ENCODE results near the gene MACROD2. TPM values are rescaled to one million over a fixed set of nuclear protein-coding genes. Genes with fewer than 3 reads are reported as not detected.

MACROD2 gene
- total RNA-seq, 1 donor from 2014 or later, result 4.2 TPM

DNA sequence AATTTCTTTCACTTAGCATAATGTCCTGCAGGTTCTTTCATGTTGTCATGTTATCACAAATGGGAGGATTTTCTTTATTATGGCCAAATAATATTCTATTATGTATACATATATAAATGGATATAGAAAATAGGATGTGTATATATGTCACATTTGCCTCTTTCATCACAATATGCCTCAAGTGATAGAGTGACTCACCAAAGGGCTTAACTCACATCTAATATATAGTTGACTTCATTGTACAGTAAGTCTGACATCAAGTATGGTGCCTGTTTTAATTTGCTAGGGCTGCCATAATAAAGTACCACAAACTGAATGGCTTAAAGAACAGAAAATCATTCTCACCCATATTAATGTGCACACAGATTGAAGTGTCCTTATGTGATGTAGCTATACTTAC, 778.2 kb downstream of the MACROD2 start:
- DNase-seq (no peak), ATAC-seq (ENCODE audit: poor library complexity) (no peak)
- intact Hi-C loops (cut with DNase I), result no loop called here

- intact Hi-C loops (cut with DNase I), result no loop called here
- no peak for ATAC-seq (ENCODE audit: poor library complexity)
- DNase-seq, result no peak
Observed at GRCh38 chr20:14775778-14776177, 780.5 kb downstream of the MACROD2 start.

- no peak for ATAC-seq (ENCODE audit: poor library complexity)
- DNase-seq, result no peak
- intact Hi-C loops (cut with DNase I), result no loop called here
Observed at GRCh38 chr20:14777591-14777990, 782.3 kb downstream of the MACROD2 start.

DNA sequence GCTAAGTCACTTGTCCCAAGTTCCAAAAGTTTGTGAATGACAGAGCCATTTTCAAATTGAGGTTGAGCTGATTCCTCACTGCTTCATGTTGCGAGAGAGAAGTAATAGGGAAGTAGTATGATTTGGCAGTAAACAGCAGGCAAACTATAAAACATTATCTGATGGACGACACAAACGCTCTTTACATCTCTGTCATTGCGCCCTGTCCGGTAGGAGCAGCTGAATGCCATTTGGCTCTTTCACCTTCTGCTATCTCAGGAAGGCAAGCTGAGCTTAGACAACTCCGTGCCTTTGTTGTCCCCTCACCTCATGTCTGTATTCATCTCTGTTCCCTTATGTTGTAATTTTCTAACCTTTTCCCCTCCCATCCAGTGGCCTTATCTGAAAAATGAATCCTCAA, 782.8 kb downstream of the MACROD2 start:
- ATAC-seq (ENCODE audit: poor library complexity), result no peak
- DNase-seq, result no peak

DNA sequence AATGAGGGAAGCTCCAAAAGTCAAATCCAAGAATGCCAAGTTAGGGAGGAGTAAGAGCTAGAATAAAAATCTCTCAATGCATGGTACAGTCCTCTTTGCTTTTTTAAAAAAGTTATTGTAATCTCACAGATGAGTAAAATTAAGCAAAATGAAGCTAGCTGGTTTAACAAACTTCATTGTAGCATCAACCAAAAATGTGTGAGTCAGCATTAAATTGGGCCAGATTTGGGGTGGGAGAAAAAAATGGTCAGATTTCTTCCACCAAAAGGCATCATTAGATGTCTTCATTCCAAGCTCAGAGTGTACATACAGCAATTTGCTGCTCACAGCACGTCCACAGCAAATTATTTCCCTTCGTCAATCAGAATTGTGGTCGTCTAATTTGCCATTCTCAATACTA, 783.6 kb downstream of the MACROD2 start:
- intact Hi-C loops (cut with DNase I), result no loop called here
- ATAC-seq (ENCODE audit: poor library complexity), result no peak
- no peak for DNase-seq

More for the DNA sequence above, 782.8 kb downstream of the MACROD2 start:
- intact Hi-C loops (cut with DNase I), result no loop called here

DNA sequence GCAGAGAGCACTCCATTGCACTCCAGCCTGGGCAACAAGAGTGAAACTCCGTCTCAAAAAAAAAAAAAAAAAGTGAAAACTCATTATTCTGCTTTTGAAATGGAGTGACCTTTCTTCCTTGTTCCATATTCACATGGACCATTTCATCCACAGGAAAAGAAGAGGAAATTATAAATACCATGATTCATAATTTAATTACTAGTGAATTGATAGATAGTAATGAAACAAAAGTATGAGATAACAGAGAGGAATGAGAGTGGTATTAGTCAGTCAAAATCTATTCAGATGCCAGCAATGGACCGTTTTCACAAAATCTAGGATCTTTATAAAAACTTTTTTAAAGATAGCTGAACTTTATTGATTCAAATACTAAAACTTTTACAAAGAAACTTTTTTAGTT, 785.2 kb downstream of the MACROD2 start:
- ATAC-seq (ENCODE audit: poor library complexity), result no peak
- DNase-seq, result no peak
- intact Hi-C loops (cut with DNase I), result no loop called here

DNA sequence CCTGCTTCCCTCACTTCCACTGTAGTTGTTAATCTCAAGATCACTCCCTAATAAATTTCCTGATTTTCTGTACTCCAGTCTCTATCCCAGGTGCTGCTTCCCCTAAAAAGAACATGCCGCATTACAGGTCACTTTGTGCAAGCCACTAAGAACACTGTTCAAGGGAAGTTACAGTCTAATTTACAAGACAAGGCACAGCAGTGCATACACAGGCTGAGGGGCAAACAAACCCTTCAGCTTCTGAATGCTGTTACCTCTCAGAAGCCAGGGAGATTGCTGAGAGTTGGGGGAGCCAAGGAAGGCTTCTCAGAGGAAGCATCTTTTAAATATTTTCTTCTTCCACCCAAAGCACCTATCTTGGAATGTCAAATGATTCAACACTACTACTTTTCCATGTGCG, 787.4 kb downstream of the MACROD2 start:
- intact Hi-C loops (cut with DNase I), result no loop called here
- ATAC-seq (ENCODE audit: poor library complexity) (no peak), DNase-seq (no peak)

DNA sequence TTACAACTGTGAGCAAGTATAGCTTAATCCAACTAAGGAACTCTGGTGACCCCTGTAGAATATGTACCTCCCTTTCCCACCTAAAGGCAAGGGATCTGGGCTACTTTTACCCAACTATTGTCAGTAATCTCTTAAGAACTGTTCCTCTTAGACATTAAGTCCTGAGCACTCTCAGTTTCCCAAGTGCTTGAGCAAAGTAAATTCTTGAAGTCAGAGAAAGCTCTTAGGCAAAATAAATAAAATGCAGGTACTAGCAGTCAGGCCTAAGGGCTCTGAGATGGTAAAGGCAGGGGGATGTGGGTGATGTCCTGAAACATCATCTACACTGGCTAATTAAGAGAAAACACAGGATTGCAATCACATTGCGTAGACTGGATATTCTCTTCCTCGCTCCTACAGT, 788.5 kb downstream of the MACROD2 start:
- no peak for ATAC-seq (ENCODE audit: poor library complexity)
- intact Hi-C loops (cut with DNase I), result no loop called here
- no peak for DNase-seq

DNA sequence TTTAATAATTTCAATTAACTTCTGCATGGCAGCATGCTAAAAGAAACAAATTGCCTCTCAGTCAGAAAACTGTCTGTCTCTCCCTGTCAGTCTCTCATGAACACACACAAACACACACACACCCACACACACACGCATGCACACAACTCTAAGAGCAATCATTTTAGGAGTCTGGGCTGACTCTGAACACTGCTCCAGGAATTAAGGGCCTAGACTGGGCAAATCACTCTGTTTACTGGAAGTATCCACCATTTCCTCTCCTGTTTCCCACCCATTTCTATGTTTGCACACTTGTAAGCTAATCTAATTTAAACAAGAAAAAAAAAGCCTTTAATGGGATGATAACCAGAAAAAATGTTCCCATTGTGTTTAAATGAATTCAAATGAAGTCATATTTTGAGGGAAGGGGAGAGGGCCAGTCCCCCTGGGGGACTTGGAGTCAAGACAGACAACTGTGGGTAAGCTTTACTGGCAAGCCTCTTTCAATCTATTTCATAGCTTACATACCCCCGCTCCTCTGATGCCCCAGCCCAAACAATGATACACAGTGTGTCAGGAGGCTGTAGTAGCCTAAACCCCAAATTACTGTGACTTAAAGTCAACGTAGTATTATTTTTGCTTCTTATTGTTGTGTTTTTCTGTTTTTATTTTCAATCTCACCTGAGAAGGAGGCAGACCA, 789.9 kb downstream of the MACROD2 start:
- DNase-seq (no peak), ATAC-seq (ENCODE audit: poor library complexity) (no peak)
- intact Hi-C loops (cut with DNase I), result no loop called here

- intact Hi-C loops (cut with DNase I), result no loop called here
- DNase-seq, result no peak
Observed at GRCh38 chr20:14790190-14790589, 794.9 kb downstream of the MACROD2 start.

DNA sequence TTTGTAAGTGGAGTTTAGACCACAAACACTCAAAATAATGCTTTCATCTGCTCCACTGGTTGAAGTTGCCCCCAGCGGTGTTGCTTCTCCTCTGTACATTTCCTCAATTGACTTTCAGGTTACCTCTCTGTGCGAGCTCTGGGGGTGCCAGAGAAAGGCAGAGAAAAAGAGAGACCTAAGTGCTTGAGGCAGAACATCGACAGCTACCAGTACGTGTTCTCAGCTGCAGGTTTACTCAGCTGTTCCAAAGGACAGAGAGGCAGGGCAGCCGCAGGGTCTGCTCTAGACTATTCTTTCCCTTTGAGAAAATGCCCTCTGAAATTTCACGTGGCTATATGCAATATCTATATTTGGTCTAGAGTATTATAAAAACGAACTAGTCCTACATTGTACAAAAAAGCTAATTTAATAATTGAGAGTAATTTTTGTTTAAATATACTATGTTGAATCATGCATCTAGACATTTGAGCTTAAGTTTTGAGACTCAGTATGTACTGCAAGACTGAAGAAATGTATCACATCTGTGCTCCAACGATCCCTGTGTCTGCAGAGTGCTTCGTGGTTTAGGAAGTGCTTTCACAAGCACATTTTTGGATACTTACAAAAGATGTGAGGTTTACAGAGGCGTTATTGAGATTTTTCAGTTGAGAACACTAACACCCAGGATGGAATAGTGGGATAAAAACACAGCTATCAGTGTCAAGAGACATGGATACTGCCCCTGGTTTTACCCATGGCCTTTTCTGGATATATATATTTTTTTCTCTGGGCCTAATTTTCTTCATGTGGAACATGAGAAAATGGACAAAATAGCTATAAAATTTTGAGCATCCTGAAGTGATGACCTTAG, 795.7 kb downstream of the MACROD2 start:
- no peak for ATAC-seq (ENCODE audit: poor library complexity)
- DNase-seq, result no peak
- intact Hi-C loops (cut with DNase I), result no loop called here

More at GRCh38 chr20:14790190-14790589, 794.9 kb downstream of the MACROD2 start:
- no peak for ATAC-seq (ENCODE audit: poor library complexity)

- ATAC-seq (ENCODE audit: poor library complexity), result no peak
- no peak for DNase-seq
- intact Hi-C loops (cut with DNase I), result no loop called here
Observed at GRCh38 chr20:14792915-14793314, 797.6 kb downstream of the MACROD2 start.

GRCh38 chr20:14799545-14800216, 804.4 kb downstream of the MACROD2 start:
- intact Hi-C loops (cut with DNase I), result no loop called here
- no peak for ATAC-seq (ENCODE audit: poor library complexity)

GRCh38 chr20:14800707-14801425, 805.5 kb downstream of the MACROD2 start:
- ATAC-seq (ENCODE audit: poor library complexity) (no peak), DNase-seq (no peak)
- intact Hi-C loops (cut with DNase I), result no loop called here

More at GRCh38 chr20:14799545-14800216, 804.4 kb downstream of the MACROD2 start:
- DNase-seq, result no peak

- DNase-seq (no peak), ATAC-seq (ENCODE audit: poor library complexity) (no peak)
- intact Hi-C loops (cut with DNase I), result no loop called here
Observed at GRCh38 chr20:14801591-14802325, 806.4 kb downstream of the MACROD2 start.

GRCh38 chr20:14807224-14807623, 811.9 kb downstream of the MACROD2 start:
- intact Hi-C loops (cut with DNase I), result no loop called here
- DNase-seq (no peak), ATAC-seq (ENCODE audit: poor library complexity) (no peak)

DNA sequence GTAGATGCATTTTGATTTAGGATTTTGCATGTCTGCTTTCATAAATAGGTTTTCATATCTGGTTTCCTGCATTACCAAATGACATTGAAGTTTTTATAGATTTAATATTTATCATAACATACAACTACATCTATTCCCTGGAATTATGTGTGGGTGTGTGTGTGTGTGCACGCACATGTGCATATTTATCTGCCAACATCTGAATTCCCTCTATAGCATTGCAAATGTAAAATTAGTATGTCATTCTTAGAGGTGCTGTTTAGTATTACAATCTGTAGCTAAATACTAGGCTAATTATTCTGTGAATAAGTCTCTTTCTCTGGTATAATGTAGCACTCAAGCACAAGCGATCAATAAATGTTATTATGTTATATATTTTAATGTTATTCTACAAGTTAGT, 820.0 kb downstream of the MACROD2 start:
- ATAC-seq (ENCODE audit: poor library complexity) (no peak), DNase-seq (no peak)
- intact Hi-C loops (cut with DNase I), result no loop called here

DNA sequence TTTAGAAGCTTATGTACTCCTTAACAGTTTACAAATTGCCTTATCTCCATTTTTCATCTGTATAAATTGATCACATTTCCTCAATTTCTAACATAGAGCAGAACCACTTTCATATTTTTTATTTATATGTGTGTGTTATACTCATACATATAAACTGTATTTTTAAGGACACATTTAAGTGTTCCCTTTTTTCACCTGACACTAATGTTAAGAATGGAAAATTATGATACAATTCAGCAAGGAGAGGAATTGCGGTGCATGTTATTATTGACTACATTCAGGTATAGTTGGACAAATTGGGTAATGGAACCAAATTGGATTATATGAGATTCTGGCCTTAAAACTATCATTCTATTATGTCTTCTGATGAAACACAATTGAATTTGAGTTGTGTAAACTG, 821.2 kb downstream of the MACROD2 start:
- DNase-seq (no peak), ATAC-seq (ENCODE audit: poor library complexity) (no peak)
- intact Hi-C loops (cut with DNase I), result no loop called here
